CD4-positive, alpha-beta T cell treated with Interleukin-15 for 4 hours (primary cell): ENCODE data around the gene TJP1.

Experiments used
- DNase-seq: peaks from one replicate; pipeline ENCODE4 v3.0.0-alpha.2; 2020; ENCODE audit warnings: low spot score

The TJP1 gene

GRCh38 chr15:29822100-29822683 lies at the start of gene TJP1:
Gene TJP1 (minus strand): TSS chr15:29822468. CDS start chr15:29822028, 440 bp downstream.
- DNase-seq, result no peak

- no peak for DNase-seq
Measured at GRCh38 chr15:29871401-29871800, 49.1 kb upstream of the TJP1 start.

- DNase-seq, result no peak
Measured at GRCh38 chr15:29870495-29871151, 48.4 kb upstream of the TJP1 start.

- no peak for DNase-seq
Measured at GRCh38 chr15:29867241-29868000, 45.2 kb upstream of the TJP1 start.

- DNase-seq, result no peak
Measured at GRCh38 chr15:29866337-29866736, 44.1 kb upstream of the TJP1 start.

- DNase-seq, result no peak
Measured at GRCh38 chr15:29864501-29864900, 42.2 kb upstream of the TJP1 start.

GRCh38 chr15:29863438-29863837 lies 41.2 kb upstream of the TJP1 start:
- no peak for DNase-seq

- DNase-seq, result no peak
Measured at GRCh38 chr15:29862271-29862670, 40.0 kb upstream of the TJP1 start.

- no peak for DNase-seq
Measured at GRCh38 chr15:29860872-29861271, 38.6 kb upstream of the TJP1 start.

GRCh38 chr15:29859973-29860715 lies 37.9 kb upstream of the TJP1 start:
- DNase-seq, result no peak

GRCh38 chr15:29859293-29859692 lies 37.0 kb upstream of the TJP1 start:
- no peak for DNase-seq

- DNase-seq, result no peak
Measured at GRCh38 chr15:29857221-29857789, 35.0 kb upstream of the TJP1 start.

GRCh38 chr15:29854413-29854812 lies 32.1 kb upstream of the TJP1 start:
- DNase-seq, result no peak

GRCh38 chr15:29853211-29853987 lies 31.1 kb upstream of the TJP1 start:
- no peak for DNase-seq

- no peak for DNase-seq
Measured at GRCh38 chr15:29852201-29852600, 29.9 kb upstream of the TJP1 start.

- DNase-seq, result no peak
Measured at GRCh38 chr15:29849716-29850115, 27.4 kb upstream of the TJP1 start.

- no peak for DNase-seq
Measured at GRCh38 chr15:29849218-29849617, 26.9 kb upstream of the TJP1 start.

- no peak for DNase-seq
Measured at GRCh38 chr15:29844290-29844903, 22.1 kb upstream of the TJP1 start.

GRCh38 chr15:29842290-29842689 lies 20.0 kb upstream of the TJP1 start:
- DNase-seq, result no peak

GRCh38 chr15:29840926-29841325 lies 18.7 kb upstream of the TJP1 start:
- no peak for DNase-seq

GRCh38 chr15:29840054-29840453 lies 17.8 kb upstream of the TJP1 start:
- no peak for DNase-seq
